H1 (cell line): ENCODE measurements around the gene MGME1. TPM values are rescaled to one million over a fixed set of nuclear protein-coding genes. Genes with fewer than 3 reads are reported as not detected.
A peak's percentile ranks its signal among the peaks of the same experiment; 100 is the strongest.

Source experiments
- CTCF ChIA-PET: fragments of 300-600 bp; sonication (Branson Sonifier 250); formaldehyde crosslinking; loops from one replicate; lab custom pipeline; 2021; ENCODE audit not compliant: partially characterized antibody; lab: Charles Lee
- POLR2A ChIA-PET: fragments of 300-600 bp; sonication (Branson Sonifier 250); formaldehyde crosslinking; loops from one replicate; lab custom pipeline; 2021; ENCODE audit warnings: inconsistent platforms; ENCODE audit not compliant: partially characterized antibody; lab: Charles Lee
- DNase-seq, 2 experiments: peaks; one replicate each; pipeline versions ENCODE4 v3.0.0 to v3.0.0-alpha.2; 2010 to 2022; ENCODE audit warnings: low spot score in 2 of 2, low read depth in 1 of 2, mixed read lengths in 1 of 2
- FAIRE-seq: peaks from 2 replicates; lab custom pipeline; 2011; peaks lifted over from hg19 to GRCh38; lab: Jason Lieb, UNC
- H2AFZ ChIP-seq: 2 replicates; pipeline ENCODE4 v1.8.1; 2012; ENCODE audit warnings: low read length, inconsistent platforms
- H2AK5ac ChIP-seq: 2 replicates; pipeline ENCODE4 v1.6.1; 2013; ENCODE audit warnings: low read depth, low read length
- H2BK120ac ChIP-seq: replicated peaks from 2 replicates; pipeline ENCODE3; 2013; ENCODE audit warnings: low read depth, low read length, inconsistent platforms
- H2BK12ac ChIP-seq: 2 replicates; pipeline ENCODE4 v1.6.1; 2013; ENCODE audit warnings: low read depth, low read length
- H2BK15ac ChIP-seq: 2 replicates; pipeline ENCODE4 v1.6.1; 2013; ENCODE audit warnings: low read length
- H2BK20ac ChIP-seq: 2 replicates; pipeline ENCODE4 v1.6.1; 2013; ENCODE audit warnings: low read length
- H2BK5ac ChIP-seq: 2 replicates; pipeline ENCODE4 v1.6.1; 2013; ENCODE audit warnings: low read depth, low read length
- H3K14ac ChIP-seq: 2 replicates; pipeline ENCODE4 v1.6.1; 2013; ENCODE audit warnings: inconsistent platforms; ENCODE audit not compliant: insufficient read length
- H3K18ac ChIP-seq: 2 replicates; pipeline ENCODE4 v1.6.1; 2013; ENCODE audit warnings: low read length; ENCODE audit errors: extremely low read depth
- H3K23ac ChIP-seq: 2 replicates; pipeline ENCODE4 v1.6.1; 2013; ENCODE audit warnings: inconsistent platforms; ENCODE audit not compliant: insufficient read length
- H3K23me2 ChIP-seq: 2 replicates; pipeline ENCODE4 v1.6.1; 2013; ENCODE audit warnings: low read depth, low read length
- H3K27ac ChIP-seq: 2 replicates; pipeline ENCODE4 v1.6.1; 2011; ENCODE audit warnings: low read depth, low read length, inconsistent platforms
- H3K27me3 ChIP-seq, 4 experiments: replicated peaks in 1 of 4; 1 replicate in 1 of 4; 2 replicates in 3 of 4; pipeline versions ENCODE4 v1.6.1 to v1.8.1; 2011 to 2013; ENCODE audit warnings: low read length in 3 of 4, mild to moderate bottlenecking in 3 of 4, inconsistent platforms in 2 of 4, mixed read lengths in 2 of 4, moderate library complexity in 1 of 4; ENCODE audit not compliant: control insufficient read depth in 3 of 4, insufficient read depth in 3 of 4; ENCODE audit errors: extremely low read depth in 1 of 4
- H3K36me3 ChIP-seq, 4 experiments: 2 replicates each; pipeline versions ENCODE4 v1.6.1 to v1.8.1; 2011 to 2013; ENCODE audit warnings: mild to moderate bottlenecking in 4 of 4, low read length in 3 of 4, moderate library complexity in 2 of 4, control low read depth in 1 of 4, inconsistent platforms in 1 of 4; ENCODE audit not compliant: insufficient read depth in 4 of 4, control insufficient read depth in 2 of 4
- H3K4ac ChIP-seq: replicated peaks from 2 replicates; pipeline ENCODE3; 2013; ENCODE audit warnings: low read length, low read depth, mixed read lengths, inconsistent platforms; ENCODE audit not compliant: insufficient read length
- H3K4me1 ChIP-seq, 4 experiments: replicated peaks in 1 of 4; 1 replicate in 1 of 4; 2 replicates in 3 of 4; pipeline versions ENCODE4 v1.6.1 to v1.8.1; 2011 to 2013; ENCODE audit warnings: low read length in 3 of 4, inconsistent platforms in 2 of 4, mixed read lengths in 1 of 4; ENCODE audit not compliant: insufficient read depth in 4 of 4, control insufficient read depth in 3 of 4
- H3K4me2 ChIP-seq, 2 experiments: 2 replicates each; pipeline versions ENCODE4 v1.6.1 to v1.8.1; 2011 to 2013; ENCODE audit warnings: low read depth in 2 of 2, low read length in 2 of 2, control low read depth in 1 of 2, inconsistent platforms in 1 of 2, mild to moderate bottlenecking in 1 of 2; ENCODE audit not compliant: insufficient read depth in 1 of 2
- H3K4me3 ChIP-seq, 4 experiments: fragments of 200-600, 300-600 bp in 1 of 4; sonication (generic), shearing (Covaris generic), sonication (Bioruptor Twin) in 1 of 4; 2 replicates each; pipeline versions ENCODE4 v1.5.1 to v1.8.1; 2011 to 2016; ENCODE audit warnings: low read length in 4 of 4, low read depth in 3 of 4, control low read depth in 2 of 4, inconsistent platforms in 2 of 4, mild to moderate bottlenecking in 2 of 4, mixed read lengths in 1 of 4, moderate library complexity in 1 of 4; ENCODE audit not compliant: insufficient read depth in 2 of 4; ENCODE audit errors: extremely low read depth in 1 of 4
- H3K56ac ChIP-seq: replicated peaks from 2 replicates; pipeline ENCODE3; 2013; ENCODE audit warnings: low read depth, mild to moderate bottlenecking, mixed read lengths, low read length, inconsistent platforms; ENCODE audit not compliant: insufficient read length
- H3K79me1 ChIP-seq: 2 replicates; pipeline ENCODE4 v1.6.1; 2013; ENCODE audit warnings: low read depth, low read length, control low read depth
- H3K79me2 ChIP-seq, 2 experiments: 2 replicates each; pipeline versions ENCODE4 v1.6.1 to v1.8.1; 2012 to 2013; ENCODE audit warnings: low read length in 2 of 2, mild to moderate bottlenecking in 2 of 2, inconsistent platforms in 1 of 2; ENCODE audit not compliant: insufficient read depth in 2 of 2, control insufficient read depth in 1 of 2
- H3K9ac ChIP-seq, 4 experiments: replicated peaks in 1 of 4; 1 replicate in 1 of 4; 2 replicates in 3 of 4; pipeline versions ENCODE4 v1.6.1 to v1.8.1; 2011 to 2013; ENCODE audit warnings: low read depth in 3 of 4, low read length in 3 of 4, control low read depth in 2 of 4, mild to moderate bottlenecking in 2 of 4, moderate library complexity in 2 of 4, inconsistent platforms in 1 of 4; ENCODE audit errors: extremely low read depth in 1 of 4
- H3K9me3 ChIP-seq, 2 experiments: 2 replicates each; pipeline versions ENCODE4 v1.6.1 to v1.8.1; 2012 to 2013; ENCODE audit warnings: mild to moderate bottlenecking in 2 of 2, moderate library complexity in 2 of 2, control low read depth in 1 of 2, inconsistent platforms in 1 of 2, low read depth in 1 of 2, low read length in 1 of 2, mixed read lengths in 1 of 2; ENCODE audit not compliant: insufficient read depth in 2 of 2
- H4K20me1 ChIP-seq, 2 experiments: replicated peaks in 1 of 2; 2 replicates each; pipeline versions ENCODE3 to v1.8.1; 2011 to 2013; ENCODE audit warnings: inconsistent platforms in 2 of 2, low read length in 2 of 2, mild to moderate bottlenecking in 1 of 2; ENCODE audit not compliant: insufficient read depth in 2 of 2, control insufficient read depth in 1 of 2
- H4K5ac ChIP-seq: 2 replicates; pipeline ENCODE4 v1.6.1; 2013; ENCODE audit warnings: low read length, low read depth, mixed read lengths, inconsistent platforms; ENCODE audit not compliant: insufficient read length
- H4K8ac ChIP-seq: 2 replicates; pipeline ENCODE4 v1.8.0; 2013; ENCODE audit warnings: mild to moderate bottlenecking, moderate library complexity, low read length, inconsistent platforms; ENCODE audit not compliant: insufficient read depth; ENCODE audit errors: extremely low read depth
- H4K91ac ChIP-seq: replicated peaks from 2 replicates; pipeline ENCODE3; 2013; ENCODE audit warnings: low read length, mixed read lengths, inconsistent platforms; ENCODE audit not compliant: insufficient read length
- FOSL1 ChIP-seq: IDR thresholded peaks from 2 replicates; pipeline ENCODE4 v1.6.1; 2011; ENCODE audit warnings: mild to moderate bottlenecking, low read depth, low read length, moderate library complexity; ENCODE audit not compliant: insufficient read depth
- NANOG ChIP-seq: IDR thresholded peaks from 2 replicates; pipeline ENCODE4 v1.6.1; 2011; ENCODE audit warnings: low read length, low read depth, mild to moderate bottlenecking, inconsistent platforms; ENCODE audit not compliant: insufficient read depth, poor library complexity, severe bottlenecking
- SUZ12 ChIP-seq: fragments of 200-600 bp; sonication (generic); IDR thresholded peaks from 2 replicates; pipeline ENCODE4 v1.6.1; 2012; ENCODE audit warnings: mild to moderate bottlenecking, inconsistent platforms, low read length, moderate library complexity, mixed read lengths
- TCF12 ChIP-seq: IDR thresholded peaks from 2 replicates; pipeline ENCODE4 v1.6.1; 2011; ENCODE audit warnings: low read depth, mild to moderate bottlenecking, low read length
- WGBS, 2 experiments: shearing (Covaris generic) in 1 of 2; methylation state at CpG; one replicate each; pipeline versions ENCODE4 v1.1.6 to v1.1.7; 2013 to 2015; ENCODE audit warnings: low lambda C conversion rate in 2 of 2, mixed read lengths in 2 of 2, inconsistent platforms in 1 of 2, low coverage in 1 of 2, missing lambda C conversion rate in 1 of 2; ENCODE audit not compliant: insufficient replicate concordance in 2 of 2, insufficient coverage in 1 of 2, insufficient read length in 1 of 2; ENCODE audit errors: extremely low coverage in 1 of 2, missing lambda C conversion rate in 1 of 2; 5-methylcytosine and 5-hydroxymethylcytosine counted together
- polyA plus RNA-seq, 7 experiments: library from polyadenylated mRNA; depleted of rRNA in 3 of 7; stranded (reverse) in 5 of 7; unstranded in 2 of 7; fragments of >200 nt in 5 of 7; fragments of 200-250 nt in 2 of 7; gene quantifications; 1 replicate in 5 of 7; 2 replicates in 1 of 7; 4 replicates in 1 of 7; pipeline versions ENCODE4 v1.2.1 to v1.2.3, GENCODE V29; 2011 to 2013; ENCODE audit warnings: missing spikeins in 2 of 7, mixed read lengths in 2 of 7
- total RNA-seq: library from RNA; stranded (reverse); fragmentation: NEBNext Ultra II Directional; extraction: Animal tissue kit (Norgen Biotek cat#: 25700); gene quantifications from 2 replicates; pipeline ENCODE4 v1.2.1, GENCODE V29; 2021

The MGME1 gene
- total and polyA plus RNA-seq, 2 of the 8 experiments (the other 6 are each of a cell fraction or from before 2014, with no cell fraction given): 27.7 to 59.0 TPM

DNA sequence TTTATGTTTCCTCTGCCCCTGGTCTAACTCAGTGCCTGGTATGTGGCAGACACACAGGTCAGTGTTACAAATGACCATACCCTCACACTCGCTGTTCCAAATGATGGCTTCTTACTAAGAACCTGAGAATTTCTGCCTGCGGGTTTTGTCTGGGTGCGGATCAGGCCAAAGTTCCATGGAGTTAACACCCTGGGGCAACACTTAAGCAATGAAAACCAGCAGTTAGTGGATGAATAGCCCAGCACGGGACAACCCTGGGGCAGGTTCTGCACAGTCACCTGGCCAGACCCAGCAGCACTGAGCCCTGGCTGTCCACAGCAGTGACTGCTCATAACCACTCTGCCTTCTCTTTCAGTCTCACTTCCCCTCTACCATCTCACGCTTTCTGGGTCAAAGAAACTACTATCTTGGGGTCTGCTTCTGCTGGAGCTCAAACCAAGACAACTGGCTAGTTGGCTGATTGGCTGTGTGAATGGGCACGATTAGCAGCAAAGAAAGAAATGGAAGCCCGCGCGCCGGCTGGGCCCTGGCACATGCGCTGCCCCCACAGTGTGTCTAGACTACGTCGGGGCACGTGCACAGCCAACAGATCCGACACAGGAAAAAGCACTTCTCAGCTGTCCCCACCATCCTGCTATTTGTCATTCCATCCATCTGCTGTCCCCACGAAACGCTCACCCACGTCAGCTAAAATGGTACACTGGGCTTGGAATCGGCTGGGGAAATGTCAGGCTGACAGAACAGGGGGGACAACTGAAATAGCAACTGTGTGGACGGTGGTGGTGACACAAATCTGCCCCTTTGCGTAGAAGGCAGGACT lies 36.6 kb downstream of the MGME1 start:
- H3K79me1 ChIP-seq: no peaks in the 10 kb centered on the region
- peak overlapping the region; percentile 28 to 29; a peak in 2 of 4 replicates for H3K4me2 ChIP-seq
- no peaks in the 10 kb centered on the region for H3K79me2 ChIP-seq
- no peak overlapping the region for H2BK15ac ChIP-seq
- 0 out of 2 replicates have a peak overlapping the region, but pooled peaks have one; percentile 0 for H2BK5ac ChIP-seq
- H2AK5ac ChIP-seq: no peak overlapping the region
- H3K23me2 ChIP-seq: no peaks in the 10 kb centered on the region; the same call in 1 of the 2 replicates
- H3K4ac ChIP-seq: no peak overlapping the region
- FAIRE-seq: no peak
- no peaks in the 10 kb centered on the region for H3K9me3 ChIP-seq
- H4K8ac ChIP-seq: 0 out of 2 replicates have a peak overlapping the region, but pooled peaks have one; percentile 19
- H3K56ac ChIP-seq: no peak overlapping the region
- 0 out of 2 replicates have a peak overlapping the region, but pooled peaks have one; percentile 2 for H2BK12ac ChIP-seq
- H3K36me3 ChIP-seq: no peaks in the 10 kb centered on the region
- H3K27me3 ChIP-seq: no peaks in the 10 kb centered on the region
- TF ChIP-seq SUZ12 (no peak), TCF12 (0 out of 2 replicates have a peak, but pooled peaks have one; percentile 71), NANOG (peak; percentile 95), FOSL1 (no peak)
- no peak overlapping the region for H2BK20ac ChIP-seq
- H3K9ac ChIP-seq: no peak overlapping the region
- H3K18ac ChIP-seq: no peak overlapping the region; the same call in 1 of the 2 replicates
- no peak overlapping the region for H3K27ac ChIP-seq
- peaks cover 0 to 16% (median 8%) of the 10 kb centered on the region in 4 experiments; a peak in 6 of 7 replicates for H3K4me1 ChIP-seq
- no peak overlapping the region for H2AFZ ChIP-seq
- peak in 1 of 2 experiments; percentile 39 for DNase-seq
- 85% methylated on average over 21 of the region's 21 CpGs; no CpG with 5 or more reads in 1 of the 2 experiments for WGBS, 2 experiments
- H3K4me3 ChIP-seq: no peak overlapping the region; a peak in 1 of 8 replicates
- no peak overlapping the region for H4K5ac ChIP-seq
- no peak overlapping the region for H3K23ac ChIP-seq
- ChIA-PET POLR2A (interaction anchor here (1.2 to 31.5 kb wide), 2 partner anchors 21 to 44 kb away, joined by 4 to 424 read pairs; partner anchors contain the start of genes MGME1 and SNX5), CTCF (interaction anchor here (0.7 to 2.5 kb wide), 4 partner anchors 9 to 268 kb away, joined by 3 to 15 read pairs (median 4); no protein-coding TSS in a partner anchor)
- H2BK120ac ChIP-seq: no peak overlapping the region
- no peak overlapping the region for H3K14ac ChIP-seq
- H4K91ac ChIP-seq: no peak overlapping the region
- no peaks in the 10 kb centered on the region for H4K20me1 ChIP-seq
